Panc1 (cell line): ENCODE measurements around the gene NR2E3.

ENCODE experiments used
- CTCF ChIP-seq: fragments of 450-650 bp; IDR thresholded peaks from 2 replicates; pipeline ENCODE4 v1.5.1; 2017; ENCODE audit warnings: mild to moderate bottlenecking
- POLR2AphosphoS5 ChIP-seq: IDR thresholded peaks from 2 replicates; pipeline ENCODE4 v1.6.1; 2012; ENCODE audit warnings: mild to moderate bottlenecking, low read depth, low read length, moderate library complexity
- SIN3A ChIP-seq: IDR thresholded peaks from 2 replicates; pipeline ENCODE4 v1.6.1; 2012; ENCODE audit warnings: low read depth, mild to moderate bottlenecking, low read length, moderate library complexity, borderline replicate concordance; ENCODE audit not compliant: insufficient read depth
- TF ChIP-seq, protein P1 (sequence below), 2 experiments: IDR thresholded peaks; 2 replicates each; pipeline ENCODE4 v1.6.1; 2011 to 2012; ENCODE audit warnings: low read depth in 2 of 2, control low read depth in 1 of 2, low read length in 1 of 2, mild to moderate bottlenecking in 1 of 2, moderate library complexity in 1 of 2; ENCODE audit not compliant: insufficient read depth in 1 of 2

DNA sequence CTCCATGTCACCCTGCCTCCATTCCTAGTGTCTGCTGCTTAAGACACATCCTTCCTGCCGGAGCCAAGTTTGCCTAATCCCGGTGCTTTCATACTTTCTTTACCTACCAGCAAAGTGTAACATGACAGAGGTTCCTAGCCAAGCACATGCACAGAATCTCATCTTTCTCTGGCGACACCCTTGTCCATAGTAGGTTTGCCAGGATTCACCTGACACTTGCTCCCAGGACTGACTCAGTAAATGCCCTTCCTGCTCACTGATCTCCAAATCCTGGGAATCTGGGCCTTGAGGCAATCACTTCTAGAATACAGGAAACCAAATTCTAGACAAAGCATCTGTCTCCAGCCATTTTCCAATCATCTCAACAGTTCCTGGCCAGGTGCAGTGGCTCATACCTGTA is 10.2 kb upstream of the NR2E3 start:
- no peak for TF ChIP-seq CTCF
- TF ChIP-seq POLR2AphosphoS5 = no peak
- no peak for TF ChIP-seq SIN3A
- TF ChIP-seq, protein P1, sequence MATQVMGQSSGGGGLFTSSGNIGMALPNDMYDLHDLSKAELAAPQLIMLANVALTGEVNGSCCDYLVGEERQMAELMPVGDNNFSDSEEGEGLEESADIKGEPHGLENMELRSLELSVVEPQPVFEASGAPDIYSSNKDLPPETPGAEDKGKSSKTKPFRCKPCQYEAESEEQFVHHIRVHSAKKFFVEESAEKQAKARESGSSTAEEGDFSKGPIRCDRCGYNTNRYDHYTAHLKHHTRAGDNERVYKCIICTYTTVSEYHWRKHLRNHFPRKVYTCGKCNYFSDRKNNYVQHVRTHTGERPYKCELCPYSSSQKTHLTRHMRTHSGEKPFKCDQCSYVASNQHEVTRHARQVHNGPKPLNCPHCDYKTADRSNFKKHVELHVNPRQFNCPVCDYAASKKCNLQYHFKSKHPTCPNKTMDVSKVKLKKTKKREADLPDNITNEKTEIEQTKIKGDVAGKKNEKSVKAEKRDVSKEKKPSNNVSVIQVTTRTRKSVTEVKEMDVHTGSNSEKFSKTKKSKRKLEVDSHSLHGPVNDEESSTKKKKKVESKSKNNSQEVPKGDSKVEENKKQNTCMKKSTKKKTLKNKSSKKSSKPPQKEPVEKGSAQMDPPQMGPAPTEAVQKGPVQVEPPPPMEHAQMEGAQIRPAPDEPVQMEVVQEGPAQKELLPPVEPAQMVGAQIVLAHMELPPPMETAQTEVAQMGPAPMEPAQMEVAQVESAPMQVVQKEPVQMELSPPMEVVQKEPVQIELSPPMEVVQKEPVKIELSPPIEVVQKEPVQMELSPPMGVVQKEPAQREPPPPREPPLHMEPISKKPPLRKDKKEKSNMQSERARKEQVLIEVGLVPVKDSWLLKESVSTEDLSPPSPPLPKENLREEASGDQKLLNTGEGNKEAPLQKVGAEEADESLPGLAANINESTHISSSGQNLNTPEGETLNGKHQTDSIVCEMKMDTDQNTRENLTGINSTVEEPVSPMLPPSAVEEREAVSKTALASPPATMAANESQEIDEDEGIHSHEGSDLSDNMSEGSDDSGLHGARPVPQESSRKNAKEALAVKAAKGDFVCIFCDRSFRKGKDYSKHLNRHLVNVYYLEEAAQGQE (IDR thresholded peaks at IDR 0.05; ENCODE audit: insufficient read depth in 1 of 2, low read depth in 2 of 2, low read length in 1 of 2) = no peak
